Measurements from ENCODE around the gene TGM2.

- no peak for TF ChIP-seq CTCF (IDR thresholded peaks at IDR 0.05)
- TF ChIP-seq POLR2A (IDR thresholded peaks at IDR 0.05): no peak
- TF ChIP-seq POLR2AphosphoS5 (IDR thresholded peaks at IDR 0.05): no peak
- no peak for TF ChIP-seq EP300 (IDR thresholded peaks at IDR 0.05)
Measured at GRCh38 chr20:38127920-38128528, 37.0 kb downstream of the TGM2 start.
